Measurements from ENCODE around the gene PITRM1.

GRCh38 chr10:3195286-3195685 lies 22.7 kb upstream of the PITRM1 start:
- no peak for TF ChIP-seq CTCF (IDR thresholded peaks at IDR 0.05)
- no peak for TF ChIP-seq POLR2AphosphoS5 (IDR thresholded peaks at IDR 0.05)
